ENCODE results near the gene CCSER1.

The CCSER1 gene

DNA sequence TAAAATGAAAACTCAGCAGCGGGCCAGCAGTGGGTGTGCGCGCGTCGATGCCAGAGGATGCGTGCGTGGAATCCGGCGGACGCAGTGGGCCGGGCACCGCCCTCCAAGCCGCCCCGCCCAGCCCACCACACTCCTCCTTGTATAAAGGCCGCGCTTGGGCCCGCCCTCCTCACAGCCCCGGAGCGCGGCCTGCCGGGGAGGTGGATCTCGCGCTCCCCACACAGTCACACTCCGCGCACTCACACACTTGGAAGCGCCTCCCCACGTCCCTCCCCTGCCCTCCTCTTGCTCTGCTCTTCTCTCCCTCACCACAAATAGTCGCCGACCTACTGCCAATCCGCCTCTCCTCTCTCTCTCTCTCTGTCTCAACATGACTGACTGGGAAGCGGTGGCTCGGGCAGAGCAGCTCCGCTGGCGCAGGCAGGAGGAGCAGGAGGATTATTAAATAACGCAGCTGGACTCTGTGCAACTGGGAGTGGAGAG lies at the start of gene CCSER1:
Gene CCSER1, plus strand, starts transcription at position 172 of the 483 bp plus-strand sequence.
- no peak for DNase-seq (ENCODE audit: low read depth, low spot score)

DNA sequence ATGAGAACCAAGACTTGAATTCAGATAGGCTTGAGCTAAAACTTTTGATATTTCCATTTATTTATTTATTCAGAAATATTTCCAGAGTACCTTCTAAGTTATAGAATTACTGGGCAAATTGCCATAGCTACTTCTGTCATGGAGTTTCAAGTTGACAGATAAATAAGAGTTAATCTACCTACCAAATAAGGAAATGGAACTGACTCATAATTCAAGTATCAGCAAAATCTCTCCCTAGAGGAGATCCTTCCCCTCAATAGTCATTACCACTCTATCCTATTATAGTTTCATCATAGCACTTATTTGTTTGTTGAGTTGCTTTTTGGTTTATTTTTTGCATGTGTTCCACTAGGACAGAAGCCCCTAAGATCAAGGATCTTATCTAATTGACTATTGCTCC lies 48.8 kb upstream of the CCSER1 start:
- no peak for DNase-seq (ENCODE audit: low read depth, low spot score)

DNA sequence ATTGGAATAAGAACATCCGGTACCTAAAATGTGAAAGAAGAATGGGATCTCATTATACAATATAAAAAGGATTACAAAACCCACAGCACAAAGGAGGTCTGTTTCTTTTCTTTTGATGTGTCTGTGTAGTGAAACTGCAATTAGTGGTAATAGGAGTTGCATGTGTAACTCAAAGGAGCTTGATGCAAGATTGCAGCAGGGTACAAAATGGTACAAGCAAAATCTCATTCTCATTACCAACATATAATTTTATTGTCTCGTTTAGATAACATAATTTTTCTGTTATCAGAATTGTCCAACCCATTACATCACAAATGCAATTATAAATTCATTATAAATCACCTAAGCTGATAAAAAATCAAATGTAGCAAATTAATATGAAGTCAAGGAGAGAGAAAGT lies 47.1 kb upstream of the CCSER1 start:
- no peak for DNase-seq (ENCODE audit: low read depth, low spot score)

DNA sequence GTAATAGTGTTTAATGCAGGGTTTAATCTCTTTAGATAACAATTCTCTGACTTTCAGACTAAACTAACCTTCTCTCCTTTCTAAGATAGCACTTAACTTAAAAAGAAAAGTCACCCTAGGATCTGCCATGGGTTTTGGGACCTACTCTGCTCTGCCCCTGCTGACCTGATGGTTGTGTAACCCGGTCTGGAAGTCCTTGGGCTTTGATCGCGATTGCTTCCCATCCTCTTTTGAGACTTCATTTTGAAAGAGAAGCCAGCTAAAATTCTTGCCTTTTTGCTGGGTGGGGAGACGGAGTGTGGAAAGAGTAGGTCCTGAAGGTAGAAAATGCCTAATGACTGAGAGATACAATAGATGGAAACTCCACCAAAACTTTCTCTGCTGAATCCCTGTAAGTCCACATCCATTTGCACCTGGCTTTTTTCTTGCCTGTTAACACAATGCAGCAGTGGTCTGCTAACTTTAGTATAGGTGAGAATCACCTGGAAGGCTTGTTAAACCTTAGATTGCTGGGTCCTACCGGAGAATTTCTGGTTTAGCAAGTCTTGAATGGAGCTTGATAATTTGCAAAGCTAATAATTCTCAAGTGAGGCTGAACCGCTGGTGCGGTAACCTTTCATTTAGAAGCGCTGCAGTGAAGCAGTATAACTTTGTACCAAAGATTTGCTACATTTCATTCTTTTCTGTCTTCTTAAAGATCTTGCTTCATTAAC lies 45.6 kb upstream of the CCSER1 start:
- DNase-seq (ENCODE audit: low read depth, low spot score) = no peak

DNA sequence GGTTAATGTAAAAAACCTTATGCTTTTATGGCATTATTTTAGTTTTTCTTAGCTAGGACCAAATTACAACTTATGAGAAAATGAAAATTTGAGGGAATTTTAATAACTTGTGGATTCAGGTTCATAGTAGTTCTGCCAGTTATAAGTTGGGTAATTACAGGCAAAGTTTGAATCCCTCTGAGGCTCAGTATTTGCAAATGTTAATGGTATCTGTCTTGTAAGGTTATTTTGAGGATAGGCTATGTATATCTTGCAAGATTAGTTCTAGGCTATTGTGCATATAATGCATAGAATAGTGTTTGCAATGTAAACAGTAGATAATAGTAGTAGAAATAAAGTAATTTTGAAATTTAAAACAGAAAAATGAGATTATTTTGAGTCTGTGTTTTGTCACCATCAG lies 44.7 kb upstream of the CCSER1 start:
- no peak for DNase-seq (ENCODE audit: low read depth, low spot score)

DNA sequence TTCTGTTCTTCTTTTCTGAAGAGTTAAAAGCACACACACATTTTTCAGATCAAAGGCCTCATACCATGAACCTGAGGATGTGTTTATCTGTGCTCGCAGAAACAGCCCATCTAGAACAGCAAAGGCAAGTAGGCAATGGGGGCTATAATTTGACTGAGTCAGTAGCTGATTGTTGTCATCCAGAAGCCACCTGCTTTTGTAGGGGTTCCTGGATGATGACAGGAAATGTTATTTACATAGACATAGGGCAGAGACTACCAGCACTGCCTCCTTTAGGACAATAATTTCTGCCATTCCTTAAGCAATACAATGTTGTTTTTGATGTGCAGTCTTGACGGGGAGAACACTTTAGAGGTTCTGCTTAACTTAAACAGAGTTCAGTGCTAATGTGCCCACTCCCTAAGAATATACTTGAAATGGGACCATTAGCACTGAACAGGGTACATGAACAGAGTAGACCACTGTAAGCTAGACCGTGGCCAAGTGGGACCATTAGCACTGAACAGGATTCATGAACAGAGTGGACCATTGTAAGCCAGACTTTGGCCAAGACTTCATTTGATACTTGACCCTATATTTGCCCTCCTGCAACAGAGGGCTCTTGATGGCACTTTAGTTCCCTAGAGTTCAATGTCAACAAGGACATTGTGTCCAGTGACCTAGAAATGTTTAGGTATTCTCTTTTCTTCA lies 42.8 kb upstream of the CCSER1 start:
- DNase-seq (ENCODE audit: low read depth, low spot score) = no peak

DNA sequence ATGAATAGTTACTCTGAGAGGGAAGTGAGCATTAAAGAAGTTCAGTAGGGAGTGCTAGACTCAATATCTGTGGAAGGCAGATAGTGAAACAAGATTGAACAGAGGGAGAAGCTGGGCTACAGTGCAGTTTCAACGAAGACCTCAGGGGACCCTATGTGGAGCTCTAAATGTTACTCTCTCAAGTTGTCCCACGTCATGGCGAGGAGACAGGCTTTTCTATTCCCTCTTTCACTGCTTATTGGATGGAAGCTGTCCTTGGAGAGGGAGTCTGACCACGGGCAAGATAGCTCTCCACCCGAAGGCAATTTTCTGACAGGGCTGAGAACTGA lies 42.3 kb upstream of the CCSER1 start:
- no peak for DNase-seq (ENCODE audit: low read depth, low spot score)

DNA sequence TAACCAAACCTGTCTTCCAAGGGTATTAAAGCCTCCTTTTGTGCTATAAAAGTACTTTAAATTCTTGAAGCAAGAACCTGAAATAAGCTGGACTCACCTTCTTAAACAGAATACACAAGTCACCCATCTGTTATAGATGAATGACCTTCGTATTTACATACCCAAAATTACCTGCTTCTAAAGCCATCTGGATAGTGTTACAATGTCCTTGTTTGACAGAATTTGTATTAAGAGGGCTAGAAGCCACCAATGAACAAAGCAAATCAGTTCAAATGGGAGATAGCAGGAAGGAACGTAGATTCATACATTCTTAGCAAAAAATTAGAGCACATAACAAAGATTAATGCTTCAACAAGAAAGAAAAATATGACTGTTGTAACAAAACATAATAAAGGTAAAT lies 33.7 kb upstream of the CCSER1 start:
- no peak for DNase-seq (ENCODE audit: low read depth, low spot score)

DNA sequence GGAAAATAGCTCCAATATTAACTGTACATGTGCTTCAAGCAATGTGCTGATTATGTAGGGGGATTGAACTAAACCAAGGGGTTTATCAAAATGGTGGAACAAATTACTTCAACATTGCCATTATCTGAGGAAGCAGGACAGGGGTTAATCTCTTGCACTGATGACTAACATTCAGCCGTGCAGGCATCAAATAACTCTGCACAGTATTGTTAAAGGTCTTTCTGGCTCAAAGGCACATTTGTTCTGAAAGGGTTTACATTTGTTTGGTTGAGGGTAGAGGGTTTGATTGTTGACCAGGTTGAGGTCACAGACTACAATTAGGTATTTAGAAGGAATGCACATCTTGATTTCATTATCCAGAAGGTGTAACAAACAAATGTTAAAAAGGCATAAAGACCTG lies 32.2 kb upstream of the CCSER1 start:
- no peak for DNase-seq (ENCODE audit: low read depth, low spot score)

DNA sequence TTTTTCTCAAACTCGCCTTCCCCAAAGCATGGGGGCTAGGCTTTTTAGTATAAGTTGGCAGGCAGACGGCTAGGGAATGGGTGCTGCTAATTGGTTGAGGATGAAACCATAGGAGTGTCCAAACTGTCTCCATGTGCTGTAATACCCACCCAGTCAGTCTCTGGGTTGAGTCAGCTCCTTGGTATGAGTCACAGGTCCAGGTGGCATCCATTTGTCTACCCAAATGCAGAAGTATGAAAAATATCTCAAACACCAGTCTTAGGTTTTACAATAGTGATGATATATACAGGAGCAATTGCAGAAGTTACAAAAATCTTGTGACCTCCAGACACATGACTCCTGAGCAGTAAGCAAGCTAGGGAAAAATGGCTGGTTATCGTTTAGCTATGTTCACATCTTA lies 27.4 kb upstream of the CCSER1 start:
- DNase-seq (ENCODE audit: low read depth, low spot score) = no peak

DNA sequence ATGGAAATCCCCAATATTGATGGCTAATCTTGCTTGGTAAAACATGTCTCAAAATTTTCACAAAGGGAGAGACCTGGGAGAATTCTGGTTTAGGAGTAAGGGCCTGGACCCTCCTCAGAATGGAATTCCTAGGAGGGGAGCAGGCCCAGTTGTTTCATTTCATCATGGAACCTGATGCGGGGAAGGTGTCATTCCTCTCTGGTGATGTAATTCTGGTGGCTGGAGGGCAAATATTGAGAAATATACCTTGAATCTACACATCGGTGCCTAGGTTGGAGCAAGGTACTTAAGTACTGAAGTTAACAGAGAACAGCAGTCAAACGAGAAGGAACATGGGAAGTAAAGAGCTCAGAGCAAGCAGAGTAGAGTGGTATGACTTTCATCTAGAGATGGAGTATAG lies 23.2 kb upstream of the CCSER1 start:
- no peak for DNase-seq (ENCODE audit: low read depth, low spot score)

DNA sequence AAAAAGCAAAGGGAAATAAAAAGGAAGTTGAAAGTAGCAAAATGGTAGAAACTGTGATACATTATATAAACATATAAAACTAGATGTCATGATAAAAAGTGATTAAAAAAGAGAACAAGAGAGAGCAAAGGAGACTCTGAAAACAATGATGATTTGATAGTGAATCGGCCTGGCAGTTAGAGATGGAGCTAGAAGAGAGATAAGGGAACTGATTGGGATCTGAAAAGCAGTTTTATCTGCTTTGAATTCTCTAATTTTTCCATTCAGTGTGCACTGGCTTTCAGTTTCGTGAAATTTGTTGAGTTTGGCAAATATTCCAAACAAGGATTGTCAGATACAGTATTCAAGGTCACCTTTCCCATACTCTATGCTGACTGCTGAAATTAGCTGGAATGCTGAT lies 21.9 kb upstream of the CCSER1 start:
- DNase-seq (ENCODE audit: low read depth, low spot score) = no peak

DNA sequence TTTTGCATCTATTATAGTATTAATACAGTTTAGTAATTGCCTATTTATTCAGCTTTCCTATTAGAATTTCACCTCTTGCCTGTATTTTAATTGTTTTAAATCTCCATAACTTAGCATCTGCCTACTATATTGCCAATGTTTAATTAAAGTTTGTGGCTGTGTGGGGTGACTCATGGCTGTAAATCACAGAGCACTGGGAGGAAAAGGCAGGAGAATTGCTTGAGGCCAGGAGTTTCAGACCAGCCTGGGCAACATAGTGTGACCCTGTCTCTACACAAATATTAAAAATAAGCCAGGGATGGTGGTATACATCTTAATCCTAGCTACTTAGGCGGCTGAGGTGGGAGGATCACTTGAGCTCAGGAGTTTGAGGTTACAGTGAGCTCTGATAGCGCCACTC lies 14.5 kb upstream of the CCSER1 start:
- DNase-seq (ENCODE audit: low read depth, low spot score) = no peak

DNA sequence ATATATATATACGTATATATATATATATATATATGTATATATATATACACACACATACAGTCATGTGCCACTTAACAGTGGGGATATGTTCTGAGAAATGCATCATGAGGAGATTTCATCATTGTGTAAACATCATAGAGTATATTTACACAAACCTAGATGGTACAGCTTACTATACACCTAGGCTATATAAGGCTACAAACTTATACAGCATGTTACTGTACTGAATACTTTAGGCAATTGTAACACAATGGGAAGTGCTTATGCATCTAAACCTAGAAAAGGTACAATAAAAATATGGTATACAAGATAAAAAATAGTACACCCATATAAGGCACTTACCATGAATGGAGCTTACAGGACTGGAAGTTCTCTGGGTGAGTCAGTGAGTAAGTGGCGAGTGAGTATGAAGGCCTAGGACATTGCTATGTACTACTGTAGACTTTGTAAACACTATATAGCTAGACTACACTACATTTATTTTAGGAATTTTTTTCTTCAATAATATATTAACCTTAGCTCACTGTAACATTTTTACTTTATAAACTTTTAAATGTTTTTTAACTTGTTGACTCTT lies 13.2 kb upstream of the CCSER1 start:
- DNase-seq (ENCODE audit: low read depth, low spot score) = no peak

DNA sequence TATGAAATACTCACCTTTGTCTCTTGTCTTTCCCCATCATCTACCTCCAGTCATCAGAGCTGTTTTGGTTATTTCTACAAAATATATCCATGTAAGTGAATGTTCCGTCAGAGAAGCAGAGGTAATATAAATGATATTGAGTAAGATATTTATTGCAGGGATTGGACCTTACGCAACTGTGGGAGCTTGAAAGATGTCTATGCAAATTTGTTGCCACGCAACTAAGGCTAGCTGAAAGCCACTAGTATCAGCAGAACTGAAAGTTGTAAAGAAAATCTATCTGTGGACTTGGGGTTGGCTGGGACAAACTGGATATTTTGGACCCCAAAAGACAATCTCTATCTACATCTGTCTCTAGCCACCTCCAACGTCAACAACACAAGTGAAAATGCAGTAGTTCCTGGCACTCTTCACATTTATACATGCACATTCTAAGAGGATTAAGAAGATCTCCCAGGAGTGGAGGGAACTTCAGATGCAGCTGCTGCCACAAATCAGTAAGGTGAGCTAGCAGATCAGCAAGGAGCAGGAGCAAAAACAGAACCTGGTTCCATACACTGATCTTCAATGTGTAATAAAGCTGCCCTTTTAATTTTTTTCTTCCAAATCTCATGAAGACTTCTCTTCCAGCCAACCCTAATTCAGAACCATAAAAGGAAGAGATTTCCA lies 8.5 kb upstream of the CCSER1 start:
- DNase-seq (ENCODE audit: low read depth, low spot score) = no peak

DNA sequence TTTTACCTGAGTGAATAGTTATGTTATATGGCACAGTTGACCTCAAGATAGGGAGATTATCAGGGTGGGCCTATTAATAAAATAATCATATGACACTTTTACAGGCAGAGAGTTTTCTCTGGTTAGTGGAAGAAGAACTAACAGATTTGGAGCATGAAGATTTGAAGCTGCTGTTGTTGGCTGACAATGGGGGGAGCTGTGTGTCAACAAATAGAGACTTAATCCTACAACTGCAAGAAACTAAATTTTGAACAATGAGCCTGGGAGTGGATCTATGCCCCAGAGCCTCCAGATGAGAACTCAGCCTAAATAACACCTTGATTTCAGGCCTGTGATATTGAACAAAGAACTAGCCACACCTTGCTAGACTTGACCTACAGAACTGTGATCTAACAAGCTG lies 7.2 kb upstream of the CCSER1 start:
- DNase-seq (ENCODE audit: low read depth, low spot score) = no peak

DNA sequence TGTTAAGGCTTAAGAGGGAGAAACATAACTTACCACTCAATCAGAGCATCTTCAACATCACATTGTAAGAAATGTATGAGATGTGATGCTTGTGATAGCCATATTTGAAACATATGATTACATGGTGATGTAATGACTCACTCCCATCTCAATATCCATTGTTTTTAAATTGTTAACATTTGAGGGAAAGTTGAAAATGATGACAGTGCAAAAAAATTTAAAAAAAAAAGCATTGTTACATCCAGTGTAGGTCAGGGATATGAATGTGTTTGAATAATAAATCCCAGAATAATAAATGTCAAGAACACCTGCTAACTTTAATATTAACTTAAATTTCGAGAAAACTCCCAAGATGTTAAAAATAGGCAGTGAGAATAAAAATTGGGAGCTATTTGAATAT lies 6.4 kb upstream of the CCSER1 start:
- DNase-seq (ENCODE audit: low read depth, low spot score) = no peak

DNA sequence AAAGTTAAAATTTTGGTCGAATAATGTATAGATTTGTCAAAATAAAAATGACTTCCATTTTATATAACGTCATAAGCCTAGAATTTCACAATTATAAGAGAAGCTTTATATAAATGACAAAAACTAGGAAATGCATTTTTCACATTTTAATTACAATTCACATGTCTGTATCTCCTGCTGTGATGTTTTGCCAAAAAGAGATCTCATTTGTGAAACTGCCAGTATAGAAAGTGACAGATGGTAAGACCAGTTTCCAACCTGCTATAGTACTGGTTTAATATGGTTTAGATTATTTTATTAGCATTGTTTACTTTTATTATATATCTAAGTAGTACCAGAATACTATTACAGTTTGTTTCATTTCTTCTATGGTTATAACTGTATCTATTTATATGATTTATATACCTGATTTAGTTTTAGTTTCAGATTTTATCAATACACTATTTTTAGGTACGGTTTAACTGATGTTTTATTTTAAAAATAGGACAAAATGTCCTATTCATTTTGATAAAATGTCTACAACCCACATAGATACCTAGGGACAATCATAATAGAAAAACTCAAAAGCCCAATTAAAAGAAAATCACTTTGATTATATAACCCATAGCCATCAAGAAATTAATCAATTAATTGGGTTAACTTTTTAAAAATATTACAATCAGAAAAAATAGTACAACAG lies 5.4 kb upstream of the CCSER1 start:
- DNase-seq (ENCODE audit: low read depth, low spot score) = no peak

DNA sequence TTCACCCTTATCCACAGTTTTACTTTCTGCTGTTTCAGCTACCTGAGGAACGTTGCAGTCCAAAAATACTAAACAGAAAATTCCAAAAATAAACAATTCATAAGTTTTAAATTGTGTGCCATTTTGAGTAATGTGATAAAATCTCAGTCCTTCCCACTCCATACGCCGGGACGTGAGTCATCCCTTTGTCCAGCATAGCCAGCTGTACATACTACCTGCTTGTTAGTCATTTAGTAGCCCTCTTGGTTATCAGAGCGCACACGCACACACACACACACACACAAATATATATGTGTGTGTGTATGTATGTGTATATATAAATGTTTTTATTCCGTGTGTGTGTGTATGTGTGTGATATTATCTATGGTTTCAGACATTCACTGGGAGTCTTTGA lies 4.8 kb upstream of the CCSER1 start:
- no peak for DNase-seq (ENCODE audit: low read depth, low spot score)

DNA sequence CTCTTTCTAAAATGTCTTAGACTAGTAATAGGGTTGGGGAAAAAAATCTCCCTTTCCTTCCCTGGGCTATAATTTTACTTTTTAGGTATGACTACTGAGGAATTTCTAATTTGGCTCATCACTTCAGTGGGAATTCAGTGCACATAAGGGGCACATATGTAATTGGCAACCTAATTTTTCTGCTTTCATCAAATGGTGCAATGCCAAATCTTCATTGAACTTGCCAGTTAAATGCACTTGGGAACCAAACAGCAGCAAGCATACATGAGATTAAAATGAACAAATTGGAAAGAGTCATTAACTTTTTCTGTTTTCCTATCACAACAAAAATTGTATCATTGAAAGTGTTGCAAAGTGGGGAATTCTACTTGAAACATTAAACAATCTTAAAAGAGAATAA lies 2.9 kb upstream of the CCSER1 start:
- no peak for DNase-seq (ENCODE audit: low read depth, low spot score)

DNA sequence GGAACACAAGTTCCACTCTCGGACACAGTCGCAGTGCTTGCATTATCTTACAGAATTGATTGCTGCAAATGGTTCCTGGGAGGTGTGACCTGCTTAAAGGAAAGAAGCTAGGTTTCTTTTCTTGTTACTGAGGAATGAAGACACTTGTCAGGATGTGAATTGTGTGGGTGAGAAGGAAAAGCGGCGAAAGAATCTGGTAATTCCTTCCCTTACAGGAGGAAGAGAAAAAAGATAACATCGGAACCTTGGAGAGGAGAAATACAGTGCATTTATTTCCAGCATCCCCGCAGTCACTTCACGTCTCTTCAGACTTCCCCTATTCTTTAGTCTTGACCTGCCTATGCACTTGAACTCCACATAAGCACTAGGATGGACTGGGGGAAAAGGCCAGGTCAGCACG lies 389 bp upstream of the CCSER1 start:
- DNase-seq (ENCODE audit: low read depth, low spot score) = no peak

DNA sequence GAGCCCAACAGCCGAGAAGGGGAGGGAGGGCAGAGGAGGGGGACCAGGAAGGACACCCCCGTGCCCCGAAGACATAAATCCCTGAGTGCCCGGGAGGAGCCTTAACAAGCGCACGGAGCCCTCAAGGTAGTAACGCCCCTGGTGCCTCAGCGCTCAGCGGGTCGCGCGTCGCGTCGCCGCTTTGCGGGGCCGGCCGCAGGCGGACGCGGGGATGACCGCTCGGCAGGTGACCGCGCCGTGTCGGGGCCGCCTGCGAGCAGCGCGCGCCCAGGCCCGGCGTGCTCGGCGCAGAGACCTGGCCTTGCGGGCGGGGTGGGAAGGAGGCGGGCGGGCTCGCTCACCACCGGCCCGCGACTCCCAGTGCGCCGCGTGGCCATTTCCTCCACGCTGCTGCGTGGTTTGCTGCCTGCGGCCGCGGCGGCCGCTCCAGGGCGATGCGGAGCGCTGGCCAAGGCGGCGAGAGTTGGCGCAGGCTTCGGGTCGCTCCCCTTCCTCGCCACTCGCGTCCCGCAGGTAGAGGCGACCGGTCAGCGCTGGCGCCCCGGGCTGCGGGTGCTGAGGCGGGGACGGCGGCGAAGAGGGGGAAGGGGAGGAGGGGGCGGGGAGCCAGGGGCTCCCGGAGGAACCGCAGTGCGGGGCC lies 632 bp downstream of the CCSER1 start:
- DNase-seq (ENCODE audit: low read depth, low spot score) = no peak

Data from smooth muscle cell of the brain vasculature (primary cell).